Measurements from ENCODE around the gene JOSD2.

DNA sequence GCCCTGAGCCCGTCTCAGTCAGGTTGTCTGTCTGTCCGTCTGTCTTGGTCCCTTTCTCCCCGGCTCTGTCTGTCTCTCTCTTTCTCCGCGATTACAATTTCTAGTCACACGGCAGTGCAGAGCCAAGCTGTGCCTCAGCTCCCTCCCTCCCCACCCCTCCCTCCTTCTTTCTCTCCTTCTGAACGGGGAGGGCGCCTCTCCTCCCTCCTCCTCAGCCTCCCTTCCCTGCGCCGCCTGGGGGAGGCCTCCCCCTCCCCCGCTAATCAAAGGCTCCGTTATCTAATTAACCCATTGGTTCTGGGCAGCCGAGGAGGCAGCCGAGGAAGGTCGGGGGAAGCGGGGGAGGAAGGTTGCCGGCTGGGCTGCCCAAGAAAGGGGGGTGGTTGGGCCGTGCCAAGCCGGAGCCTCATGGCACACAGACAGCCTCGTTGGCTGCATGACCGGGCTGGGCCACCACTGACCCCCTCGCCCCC, 40.8 kb upstream of the JOSD2 start:
- TF ChIP-seq, protein P1, sequence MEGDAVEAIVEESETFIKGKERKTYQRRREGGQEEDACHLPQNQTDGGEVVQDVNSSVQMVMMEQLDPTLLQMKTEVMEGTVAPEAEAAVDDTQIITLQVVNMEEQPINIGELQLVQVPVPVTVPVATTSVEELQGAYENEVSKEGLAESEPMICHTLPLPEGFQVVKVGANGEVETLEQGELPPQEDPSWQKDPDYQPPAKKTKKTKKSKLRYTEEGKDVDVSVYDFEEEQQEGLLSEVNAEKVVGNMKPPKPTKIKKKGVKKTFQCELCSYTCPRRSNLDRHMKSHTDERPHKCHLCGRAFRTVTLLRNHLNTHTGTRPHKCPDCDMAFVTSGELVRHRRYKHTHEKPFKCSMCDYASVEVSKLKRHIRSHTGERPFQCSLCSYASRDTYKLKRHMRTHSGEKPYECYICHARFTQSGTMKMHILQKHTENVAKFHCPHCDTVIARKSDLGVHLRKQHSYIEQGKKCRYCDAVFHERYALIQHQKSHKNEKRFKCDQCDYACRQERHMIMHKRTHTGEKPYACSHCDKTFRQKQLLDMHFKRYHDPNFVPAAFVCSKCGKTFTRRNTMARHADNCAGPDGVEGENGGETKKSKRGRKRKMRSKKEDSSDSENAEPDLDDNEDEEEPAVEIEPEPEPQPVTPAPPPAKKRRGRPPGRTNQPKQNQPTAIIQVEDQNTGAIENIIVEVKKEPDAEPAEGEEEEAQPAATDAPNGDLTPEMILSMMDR (IDR thresholded peaks at IDR 0.05), result no peak
- no peak for TF ChIP-seq POLR2A (IDR thresholded peaks at IDR 0.05)

All from lower leg skin (tissue), 3 donors.